Fibroblast of pulmonary artery (primary cell): ENCODE data around the gene GFRA1.

Source experiments
- DNase-seq: peaks from one replicate; pipeline ENCODE4 v3.0.0-alpha.2; 2010; ENCODE audit warnings: low read depth
- H3K4me3 ChIP-seq: replicated peaks from 2 replicates; pipeline ENCODE4 v1.5.1; 2011; ENCODE audit warnings: low read depth, mild to moderate bottlenecking, control low read depth, low read length, moderate library complexity
- TF ChIP-seq, protein P1 (sequence below): IDR thresholded peaks from 2 replicates; pipeline ENCODE4 v1.5.1; 2011; ENCODE audit warnings: mild to moderate bottlenecking, control low read depth, low read length, inconsistent platforms; ENCODE audit errors: missing control alignments

The GFRA1 gene

DNA sequence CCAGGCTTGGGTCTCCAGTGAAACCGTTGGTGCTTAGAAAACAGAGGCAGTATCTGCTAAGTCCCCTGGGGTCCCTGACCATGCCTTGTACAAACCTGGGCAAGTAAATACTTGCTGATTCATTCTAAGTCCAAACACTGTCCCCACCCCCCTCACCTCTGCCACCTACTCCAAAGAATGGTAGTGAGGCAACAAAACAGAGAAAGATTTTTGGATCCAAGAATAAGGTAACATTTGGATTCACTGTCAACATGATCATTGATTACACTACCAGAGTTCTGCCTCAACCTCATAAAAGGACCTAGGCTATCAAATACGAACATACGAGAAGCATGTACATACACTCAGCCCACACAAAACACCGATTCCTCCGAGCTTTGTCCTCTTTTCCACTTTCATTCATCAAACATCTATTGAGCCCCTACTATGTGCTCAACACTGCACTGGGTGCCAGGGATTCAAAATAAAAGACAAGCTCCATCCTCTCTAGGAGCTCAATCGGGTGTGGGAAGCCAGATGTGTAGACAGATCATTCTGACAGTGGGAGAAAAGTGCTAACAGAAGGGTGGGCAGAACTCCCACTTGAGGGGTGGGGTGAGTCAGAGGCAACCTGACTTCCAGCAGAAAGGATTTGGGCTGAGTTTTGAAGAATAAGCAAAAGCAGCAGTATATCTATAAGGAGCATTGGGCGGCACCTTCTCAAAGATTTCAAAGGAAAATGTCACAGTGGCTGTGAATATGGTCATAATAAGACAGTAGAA is 71.2 kb downstream of the GFRA1 start:
- TF ChIP-seq, protein P1, sequence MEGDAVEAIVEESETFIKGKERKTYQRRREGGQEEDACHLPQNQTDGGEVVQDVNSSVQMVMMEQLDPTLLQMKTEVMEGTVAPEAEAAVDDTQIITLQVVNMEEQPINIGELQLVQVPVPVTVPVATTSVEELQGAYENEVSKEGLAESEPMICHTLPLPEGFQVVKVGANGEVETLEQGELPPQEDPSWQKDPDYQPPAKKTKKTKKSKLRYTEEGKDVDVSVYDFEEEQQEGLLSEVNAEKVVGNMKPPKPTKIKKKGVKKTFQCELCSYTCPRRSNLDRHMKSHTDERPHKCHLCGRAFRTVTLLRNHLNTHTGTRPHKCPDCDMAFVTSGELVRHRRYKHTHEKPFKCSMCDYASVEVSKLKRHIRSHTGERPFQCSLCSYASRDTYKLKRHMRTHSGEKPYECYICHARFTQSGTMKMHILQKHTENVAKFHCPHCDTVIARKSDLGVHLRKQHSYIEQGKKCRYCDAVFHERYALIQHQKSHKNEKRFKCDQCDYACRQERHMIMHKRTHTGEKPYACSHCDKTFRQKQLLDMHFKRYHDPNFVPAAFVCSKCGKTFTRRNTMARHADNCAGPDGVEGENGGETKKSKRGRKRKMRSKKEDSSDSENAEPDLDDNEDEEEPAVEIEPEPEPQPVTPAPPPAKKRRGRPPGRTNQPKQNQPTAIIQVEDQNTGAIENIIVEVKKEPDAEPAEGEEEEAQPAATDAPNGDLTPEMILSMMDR: no peak
- DNase-seq: no peak
- no peak overlapping the region for H3K4me3 ChIP-seq

DNA sequence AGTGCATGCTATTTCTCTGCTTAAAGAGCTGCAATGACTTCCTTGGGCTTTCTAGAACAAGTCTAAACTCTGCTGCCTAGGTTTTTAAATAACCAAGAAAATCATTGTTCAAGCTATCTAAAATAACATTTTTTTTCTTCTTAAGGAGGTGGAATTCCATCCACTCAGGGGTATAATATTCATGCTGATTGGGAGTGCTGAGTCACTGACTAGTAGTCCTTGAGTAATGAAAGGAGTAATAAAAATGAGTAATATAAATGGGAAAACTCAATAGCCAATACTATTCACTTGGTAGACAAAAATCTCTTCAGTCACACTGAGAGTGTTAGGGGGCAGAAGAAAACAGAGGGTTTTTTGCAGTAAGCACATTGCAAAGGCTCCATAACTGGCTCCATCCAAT is 72.0 kb downstream of the GFRA1 start:
- TF ChIP-seq, protein P1: no peak
- H3K4me3 ChIP-seq: no peak overlapping the region
- no peak for DNase-seq

DNA sequence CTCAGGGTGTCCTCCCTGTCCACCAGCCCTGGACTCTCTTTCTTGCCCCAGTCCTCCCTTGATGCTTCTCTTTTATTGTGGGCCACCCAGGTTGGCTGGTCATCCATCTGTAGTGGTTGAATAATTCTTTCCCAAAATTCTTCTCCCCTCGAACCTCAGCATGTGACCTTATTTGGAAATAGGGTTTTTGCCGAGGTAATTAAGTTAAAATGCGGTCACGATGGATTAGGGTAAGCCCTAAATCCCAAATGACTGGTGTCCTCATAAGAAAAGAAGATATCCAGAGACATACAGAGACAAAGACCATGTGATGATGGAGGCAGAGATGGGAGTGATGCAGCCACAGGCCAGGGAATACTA is 74.3 kb downstream of the GFRA1 start:
- H3K4me3 ChIP-seq: no peak overlapping the region
- no peak for DNase-seq
- TF ChIP-seq, protein P1: no peak

DNA sequence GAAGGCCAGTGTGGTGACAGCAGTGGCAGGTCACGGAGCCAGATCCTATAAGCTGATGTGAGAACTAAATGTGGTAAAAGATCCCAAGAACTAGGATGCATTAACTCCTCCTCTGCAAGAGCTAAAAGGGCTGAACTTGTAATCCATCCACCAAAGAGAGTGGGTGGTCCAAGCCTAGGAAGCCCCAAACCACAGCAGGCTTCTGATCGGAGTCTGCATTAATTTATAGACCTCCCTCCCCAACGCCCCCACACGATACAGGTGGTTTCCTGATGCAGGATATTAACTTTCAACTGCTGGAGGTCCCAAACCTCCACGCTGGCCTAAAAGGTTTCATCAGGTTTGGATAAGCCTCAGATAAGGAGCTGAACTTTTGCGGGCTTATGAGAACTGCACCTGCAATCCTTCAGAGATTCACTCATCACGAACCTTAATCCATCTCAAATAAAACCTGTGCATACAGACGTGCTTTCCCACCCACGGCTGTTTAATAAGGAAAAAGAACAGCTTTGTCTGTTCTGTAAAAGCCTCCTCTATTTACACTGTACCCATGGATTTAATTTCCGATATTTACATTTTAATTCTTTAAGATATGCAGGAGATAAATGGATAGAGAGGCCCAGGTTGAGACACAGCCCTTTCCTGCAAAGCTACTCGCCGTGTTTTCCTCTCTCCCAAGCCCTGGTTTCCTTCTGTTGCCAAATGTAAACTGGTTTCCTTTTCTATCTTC is 74.9 kb downstream of the GFRA1 start:
- no peak overlapping the region for H3K4me3 ChIP-seq
- no peak for DNase-seq
- TF ChIP-seq, protein P1: no peak

DNA sequence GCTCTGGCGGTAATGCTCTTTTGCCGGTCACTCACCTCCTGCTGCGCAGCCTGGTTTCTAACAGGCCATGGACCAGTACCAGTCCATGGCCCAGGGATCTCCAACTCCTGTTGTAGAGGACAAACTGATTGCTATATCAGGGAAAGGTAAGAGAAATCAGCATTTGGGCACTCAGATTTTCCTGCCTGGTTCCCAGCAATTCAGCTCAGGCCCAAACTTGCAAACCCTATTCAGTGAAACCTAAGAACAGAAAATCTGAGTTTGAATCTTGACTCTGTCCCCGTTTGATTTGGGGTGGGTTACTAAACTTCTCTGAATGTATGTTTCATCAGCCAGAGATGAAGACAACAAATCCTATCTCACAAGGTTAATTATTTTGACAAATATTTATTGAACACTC is 77.4 kb downstream of the GFRA1 start:
- DNase-seq: no peak
- TF ChIP-seq, protein P1: no peak
- H3K4me3 ChIP-seq: no peak overlapping the region

DNA sequence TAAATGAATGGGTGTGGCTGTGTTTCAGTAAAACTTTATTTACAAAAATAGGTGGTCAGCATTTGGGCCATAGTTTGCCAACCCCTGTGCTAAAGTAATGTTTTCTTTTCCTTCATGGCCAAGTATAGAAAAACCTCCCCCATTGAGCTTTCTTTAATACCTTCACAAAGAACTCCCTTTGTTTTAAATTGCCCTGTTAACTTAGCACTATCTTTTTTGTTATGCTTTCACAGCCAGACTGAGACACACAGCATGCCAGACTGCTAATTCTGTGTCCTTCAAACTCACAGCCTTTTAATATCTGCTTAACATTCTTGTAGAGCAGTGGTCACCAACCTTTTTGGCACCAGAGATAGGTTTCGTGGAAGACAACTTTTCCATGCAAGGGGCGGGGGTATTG is 78.0 kb downstream of the GFRA1 start:
- no peak for DNase-seq
- no peak overlapping the region for H3K4me3 ChIP-seq
- TF ChIP-seq, protein P1: no peak
